ENCODE measurements around the gene MCRIP2. TPM values are rescaled to one million over a fixed set of nuclear protein-coding genes. Genes with fewer than 3 reads are reported as not detected.

The MCRIP2 gene
- total RNA-seq, 1 donor from 2014 or later = 16.6 TPM

GRCh38 chr16:621526-622105 is 20.0 kb upstream of the MCRIP2 start:
- H3K27me3 Mint-ChIP-seq (ENCODE audit: unreplicated experiment) = peaks cover 6% of the 10 kb centered on the region

GRCh38 chr16:622920-623280 is 18.7 kb upstream of the MCRIP2 start:
- no peak for DNase-seq
- peaks cover 4% of the 10 kb centered on the region for H3K36me3 Mint-ChIP-seq (ENCODE audit: unreplicated experiment)
- no peak for TF ChIP-seq CTCF (IDR thresholded peaks at IDR 0.05; ENCODE audit: partially characterized antibody, unreplicated experiment)
- no peak overlapping the region for H3K27ac Mint-ChIP-seq (ENCODE audit: unreplicated experiment)
- H3K27me3 Mint-ChIP-seq (ENCODE audit: unreplicated experiment) = peaks cover 9% of the 10 kb centered on the region
- no peak overlapping the region for H3K4me3 Mint-ChIP-seq (ENCODE audit: unreplicated experiment)
- H3K9me3 Mint-ChIP-seq (ENCODE audit: unreplicated experiment) = peaks cover 8% of the 10 kb centered on the region
- H3K4me1 Mint-ChIP-seq (ENCODE audit: low read depth, unreplicated experiment) = peaks cover 26% of the 10 kb centered on the region

More at GRCh38 chr16:621526-622105, 20.0 kb upstream of the MCRIP2 start:
- Mint-ChIP-seq H3K36me3 (ENCODE audit: unreplicated experiment) (peaks cover 4% of the 10 kb centered on the region), H3K9me3 (ENCODE audit: unreplicated experiment) (peaks cover 8% of the 10 kb centered on the region), H3K4me1 (ENCODE audit: low read depth, unreplicated experiment) (peaks cover 23% of the 10 kb centered on the region), H3K27ac (ENCODE audit: unreplicated experiment) (peak overlapping the region; percentile 25), H3K4me3 (ENCODE audit: unreplicated experiment) (peak overlapping the region; percentile 38)
- TF ChIP-seq CTCF (IDR thresholded peaks at IDR 0.05; ENCODE audit: partially characterized antibody, unreplicated experiment) = no peak
- no peak for DNase-seq

GRCh38 chr16:624526-625070 is 17.0 kb upstream of the MCRIP2 start:
- H3K4me3 Mint-ChIP-seq (ENCODE audit: unreplicated experiment) = peak overlapping the region; percentile 75
- H3K27me3 Mint-ChIP-seq (ENCODE audit: unreplicated experiment) = peaks cover 19% of the 10 kb centered on the region
- H3K9me3 Mint-ChIP-seq (ENCODE audit: unreplicated experiment) = peaks cover 15% of the 10 kb centered on the region
- TF ChIP-seq CTCF (IDR thresholded peaks at IDR 0.05; ENCODE audit: partially characterized antibody, unreplicated experiment) = no peak
- peaks cover 35% of the 10 kb centered on the region for H3K4me1 Mint-ChIP-seq (ENCODE audit: low read depth, unreplicated experiment)
- DNase-seq = no peak
- H3K36me3 Mint-ChIP-seq (ENCODE audit: unreplicated experiment) = no peaks in the 10 kb centered on the region
- peak overlapping the region; percentile 62 for H3K27ac Mint-ChIP-seq (ENCODE audit: unreplicated experiment)

GRCh38 chr16:625117-625976 is 16.3 kb upstream of the MCRIP2 start:
- TF ChIP-seq CTCF (IDR thresholded peaks at IDR 0.05; ENCODE audit: partially characterized antibody, unreplicated experiment) = no peak
- no peak overlapping the region for H3K4me3 Mint-ChIP-seq (ENCODE audit: unreplicated experiment)
- H3K27ac Mint-ChIP-seq (ENCODE audit: unreplicated experiment) = no peak overlapping the region
- peaks cover 21% of the 10 kb centered on the region for H3K27me3 Mint-ChIP-seq (ENCODE audit: unreplicated experiment)
- H3K4me1 Mint-ChIP-seq (ENCODE audit: low read depth, unreplicated experiment) = peaks cover 35% of the 10 kb centered on the region
- peaks cover 18% of the 10 kb centered on the region for H3K9me3 Mint-ChIP-seq (ENCODE audit: unreplicated experiment)
- H3K36me3 Mint-ChIP-seq (ENCODE audit: unreplicated experiment) = no peaks in the 10 kb centered on the region
- peak; percentile 15 for DNase-seq
